A549 (cell line): ENCODE data around the gene ARF5.

ENCODE experiments used
- SMC3 ChIP-seq: fragments of >200 bp; sonication (Bioruptor Twin); formaldehyde crosslinking; IDR thresholded peaks from 3 replicates; pipeline ENCODE4 v1.6.1; 2018; ENCODE audit warnings: inconsistent platforms
- TF ChIP-seq, protein P1 (sequence below): IDR thresholded peaks from 2 replicates; pipeline ENCODE4 v1.6.1; 2012

DNA sequence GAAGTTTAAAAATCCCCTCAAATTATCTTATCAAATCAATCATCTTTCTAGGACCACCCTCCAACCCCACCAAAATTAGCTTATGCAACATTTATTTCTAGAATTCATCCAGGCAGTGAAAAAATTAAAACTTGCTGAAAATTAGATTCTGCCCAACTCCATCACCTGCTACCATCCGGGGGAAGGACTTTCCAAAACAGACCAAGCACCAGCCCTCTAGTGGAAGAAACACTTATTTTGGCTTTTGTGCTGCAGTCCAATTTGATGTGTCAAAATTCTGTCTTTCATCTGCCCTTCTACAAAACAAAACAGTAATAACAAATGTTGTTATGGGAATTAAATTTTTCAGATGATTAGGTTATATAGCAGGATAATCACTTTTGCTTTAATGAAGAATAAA lies 38.0 kb upstream of the ARF5 start:
- TF ChIP-seq SMC3, result no peak
- TF ChIP-seq, protein P1, sequence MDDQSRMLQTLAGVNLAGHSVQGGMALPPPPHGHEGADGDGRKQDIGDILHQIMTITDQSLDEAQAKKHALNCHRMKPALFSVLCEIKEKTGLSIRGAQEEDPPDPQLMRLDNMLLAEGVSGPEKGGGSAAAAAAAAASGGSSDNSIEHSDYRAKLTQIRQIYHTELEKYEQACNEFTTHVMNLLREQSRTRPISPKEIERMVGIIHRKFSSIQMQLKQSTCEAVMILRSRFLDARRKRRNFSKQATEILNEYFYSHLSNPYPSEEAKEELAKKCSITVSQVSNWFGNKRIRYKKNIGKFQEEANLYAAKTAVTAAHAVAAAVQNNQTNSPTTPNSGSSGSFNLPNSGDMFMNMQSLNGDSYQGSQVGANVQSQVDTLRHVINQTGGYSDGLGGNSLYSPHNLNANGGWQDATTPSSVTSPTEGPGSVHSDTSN, result no peak
